Panc1 (cell line): Measurements from ENCODE around the gene DLL1. TPM values are rescaled to one million over a fixed set of nuclear protein-coding genes. Genes with fewer than 3 reads are reported as not detected.

Experiments
- ATAC-seq: fragments of 200-7000 bp; cut with Tn5 transposase; 2 replicates; pipeline ENCODE4 v1.9.1; 2020; ENCODE audit warnings: mild to moderate bottlenecking, moderate library complexity
- BruUV-seq: library from RNA; stranded (reverse); fragments of 400-500 nt; replicated peaks from 2 replicates; lab custom pipeline; 2021; lab: Mats Ljungman, UMichigan
- CTCF ChIA-PET: fragments of 300-600 bp; sonication (Branson Sonifier 250); formaldehyde crosslinking; loops from one replicate; lab custom pipeline; 2022; ENCODE audit warnings: antibody characterized with exemption; lab: Charles Lee
- POLR2A ChIA-PET: fragments of 300-600 bp; sonication (Branson Sonifier 250); formaldehyde crosslinking; loops from one replicate; lab custom pipeline; 2022; ENCODE audit warnings: antibody characterized with exemption; lab: Charles Lee
- DNase-seq: peaks from one replicate; pipeline ENCODE4 v3.0.0-alpha.2; 2010; ENCODE audit warnings: low read depth, low spot score
- H3K27ac ChIP-seq: 2 replicates; pipeline ENCODE4 v1.5.1; 2011; ENCODE audit warnings: mild to moderate bottlenecking, low read length, inconsistent platforms
- H3K27me3 ChIP-seq: fragments of 200-500 bp; sonication (Bioruptor generic); 2 replicates; pipeline ENCODE4 v1.6.0; 2014; ENCODE audit warnings: low read length, inconsistent platforms; ENCODE audit not compliant: control insufficient read depth, insufficient read depth
- H3K36me3 ChIP-seq: fragments of 200-500 bp; sonication (Bioruptor generic); 2 replicates; pipeline ENCODE4 v1.5.1; 2014; ENCODE audit warnings: inconsistent platforms, mild to moderate bottlenecking, low read length, moderate library complexity; ENCODE audit not compliant: control insufficient read depth, insufficient read depth
- H3K4me1 ChIP-seq: 2 replicates; pipeline ENCODE4 v1.5.1; 2011; ENCODE audit warnings: inconsistent platforms, mild to moderate bottlenecking, low read length, moderate library complexity; ENCODE audit not compliant: control insufficient read depth, insufficient read depth
- H3K4me3 ChIP-seq, 2 experiments: 2 replicates each; pipeline ENCODE4 v1.5.1; 2011 to 2012; ENCODE audit warnings: low read depth in 2 of 2, low read length in 2 of 2, mild to moderate bottlenecking in 2 of 2, inconsistent platforms in 1 of 2, moderate library complexity in 1 of 2
- H3K9me3 ChIP-seq: fragments of 200-500 bp; sonication (Bioruptor generic); 2 replicates; pipeline ENCODE4 v1.5.1; 2014; ENCODE audit warnings: low read depth, mild to moderate bottlenecking, inconsistent platforms, low read length, moderate library complexity; ENCODE audit not compliant: control insufficient read depth, insufficient read depth
- POLR2AphosphoS5 ChIP-seq: IDR thresholded peaks from 2 replicates; pipeline ENCODE4 v1.6.1; 2012; ENCODE audit warnings: mild to moderate bottlenecking, low read depth, low read length, moderate library complexity
- SIN3A ChIP-seq: IDR thresholded peaks from 2 replicates; pipeline ENCODE4 v1.6.1; 2012; ENCODE audit warnings: low read depth, mild to moderate bottlenecking, low read length, moderate library complexity, borderline replicate concordance; ENCODE audit not compliant: insufficient read depth
- TCF7L2 ChIP-seq: IDR thresholded peaks from 2 replicates; pipeline ENCODE4 v1.6.1; 2011; ENCODE audit warnings: mild to moderate bottlenecking, low read depth, low read length, inconsistent platforms
- in situ Hi-C: cut with HindIII; loops from 2 replicates; pipeline ENCODE4 v1.10.0; 2016; ENCODE audit warnings: low sequenced_read_pairs, low pct_unique_long_range_greater_than_20kb
- intact Hi-C: fragments of 100-400 bp; cut with micrococcal nuclease; formaldehyde crosslinking; loops from one replicate; pipeline ENCODE4 v1.10.0; 2022; ENCODE audit not compliant: unreplicated experiment
- total RNA-seq: library from RNA; stranded (reverse); gene quantifications from one replicate; pipeline ENCODE4 v1.2.1, GENCODE V29; 2021; ENCODE audit not compliant: unreplicated experiment
- TF ChIP-seq, protein P1 (sequence below): fragments of 450-650 bp; IDR thresholded peaks from 2 replicates; pipeline ENCODE4 v1.5.1; 2017; ENCODE audit warnings: mild to moderate bottlenecking
- TF ChIP-seq, protein P2 (sequence below), 2 experiments: IDR thresholded peaks; 2 replicates each; pipeline ENCODE4 v1.6.1; 2011 to 2012; ENCODE audit warnings: low read depth in 2 of 2, control low read depth in 1 of 2, low read length in 1 of 2, mild to moderate bottlenecking in 1 of 2, moderate library complexity in 1 of 2; ENCODE audit not compliant: insufficient read depth in 1 of 2

The DLL1 gene
- total RNA-seq, 1 experiment from 2014 or later = 2.4 TPM

DNA sequence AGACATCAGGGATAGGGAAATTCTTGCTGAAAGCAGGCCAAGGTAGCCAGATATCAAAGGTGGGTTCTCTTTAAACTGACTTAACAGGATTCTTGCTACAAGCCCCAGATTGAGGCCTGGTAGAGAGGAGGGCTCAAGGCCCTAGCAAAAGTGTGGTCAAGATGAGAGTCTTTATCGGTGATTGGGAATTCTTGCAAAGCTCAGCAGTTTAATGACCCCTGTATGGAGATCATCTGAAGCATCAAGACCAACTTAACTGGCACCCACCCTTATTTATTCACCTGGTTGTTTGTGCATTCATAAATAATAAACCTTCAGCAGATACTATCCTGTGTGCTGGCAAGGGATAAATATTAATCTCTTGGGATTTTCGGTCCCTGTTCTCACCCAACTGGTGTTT is 22.0 kb upstream of the DLL1 start:
- in situ Hi-C loops (no loop called here), intact Hi-C loops (no loop called here)
- Histone ChIP-seq H3K4me3 (no peak overlapping the region), H3K36me3 (peaks cover 6% of the 10 kb centered on the region), H3K27me3 (no peaks in the 10 kb centered on the region), H3K9me3 (no peaks in the 10 kb centered on the region), H3K27ac (no peak overlapping the region), H3K4me1 (peaks cover 23% of the 10 kb centered on the region)
- CTCF ChIA-PET = no interaction called here
- ATAC-seq (no peak), DNase-seq (no peak)
- BruUV-seq = no TSS peak
- TF ChIP-seq POLR2AphosphoS5 (no peak), SIN3A (no peak), TCF7L2 (no peak)
- TF ChIP-seq, protein P1, sequence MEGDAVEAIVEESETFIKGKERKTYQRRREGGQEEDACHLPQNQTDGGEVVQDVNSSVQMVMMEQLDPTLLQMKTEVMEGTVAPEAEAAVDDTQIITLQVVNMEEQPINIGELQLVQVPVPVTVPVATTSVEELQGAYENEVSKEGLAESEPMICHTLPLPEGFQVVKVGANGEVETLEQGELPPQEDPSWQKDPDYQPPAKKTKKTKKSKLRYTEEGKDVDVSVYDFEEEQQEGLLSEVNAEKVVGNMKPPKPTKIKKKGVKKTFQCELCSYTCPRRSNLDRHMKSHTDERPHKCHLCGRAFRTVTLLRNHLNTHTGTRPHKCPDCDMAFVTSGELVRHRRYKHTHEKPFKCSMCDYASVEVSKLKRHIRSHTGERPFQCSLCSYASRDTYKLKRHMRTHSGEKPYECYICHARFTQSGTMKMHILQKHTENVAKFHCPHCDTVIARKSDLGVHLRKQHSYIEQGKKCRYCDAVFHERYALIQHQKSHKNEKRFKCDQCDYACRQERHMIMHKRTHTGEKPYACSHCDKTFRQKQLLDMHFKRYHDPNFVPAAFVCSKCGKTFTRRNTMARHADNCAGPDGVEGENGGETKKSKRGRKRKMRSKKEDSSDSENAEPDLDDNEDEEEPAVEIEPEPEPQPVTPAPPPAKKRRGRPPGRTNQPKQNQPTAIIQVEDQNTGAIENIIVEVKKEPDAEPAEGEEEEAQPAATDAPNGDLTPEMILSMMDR = no peak
- TF ChIP-seq, protein P2, sequence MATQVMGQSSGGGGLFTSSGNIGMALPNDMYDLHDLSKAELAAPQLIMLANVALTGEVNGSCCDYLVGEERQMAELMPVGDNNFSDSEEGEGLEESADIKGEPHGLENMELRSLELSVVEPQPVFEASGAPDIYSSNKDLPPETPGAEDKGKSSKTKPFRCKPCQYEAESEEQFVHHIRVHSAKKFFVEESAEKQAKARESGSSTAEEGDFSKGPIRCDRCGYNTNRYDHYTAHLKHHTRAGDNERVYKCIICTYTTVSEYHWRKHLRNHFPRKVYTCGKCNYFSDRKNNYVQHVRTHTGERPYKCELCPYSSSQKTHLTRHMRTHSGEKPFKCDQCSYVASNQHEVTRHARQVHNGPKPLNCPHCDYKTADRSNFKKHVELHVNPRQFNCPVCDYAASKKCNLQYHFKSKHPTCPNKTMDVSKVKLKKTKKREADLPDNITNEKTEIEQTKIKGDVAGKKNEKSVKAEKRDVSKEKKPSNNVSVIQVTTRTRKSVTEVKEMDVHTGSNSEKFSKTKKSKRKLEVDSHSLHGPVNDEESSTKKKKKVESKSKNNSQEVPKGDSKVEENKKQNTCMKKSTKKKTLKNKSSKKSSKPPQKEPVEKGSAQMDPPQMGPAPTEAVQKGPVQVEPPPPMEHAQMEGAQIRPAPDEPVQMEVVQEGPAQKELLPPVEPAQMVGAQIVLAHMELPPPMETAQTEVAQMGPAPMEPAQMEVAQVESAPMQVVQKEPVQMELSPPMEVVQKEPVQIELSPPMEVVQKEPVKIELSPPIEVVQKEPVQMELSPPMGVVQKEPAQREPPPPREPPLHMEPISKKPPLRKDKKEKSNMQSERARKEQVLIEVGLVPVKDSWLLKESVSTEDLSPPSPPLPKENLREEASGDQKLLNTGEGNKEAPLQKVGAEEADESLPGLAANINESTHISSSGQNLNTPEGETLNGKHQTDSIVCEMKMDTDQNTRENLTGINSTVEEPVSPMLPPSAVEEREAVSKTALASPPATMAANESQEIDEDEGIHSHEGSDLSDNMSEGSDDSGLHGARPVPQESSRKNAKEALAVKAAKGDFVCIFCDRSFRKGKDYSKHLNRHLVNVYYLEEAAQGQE (IDR thresholded peaks at IDR 0.05; ENCODE audit: insufficient read depth in 1 of 2, low read depth in 2 of 2, low read length in 1 of 2) = no peak
- POLR2A ChIA-PET = no interaction called here

DNA sequence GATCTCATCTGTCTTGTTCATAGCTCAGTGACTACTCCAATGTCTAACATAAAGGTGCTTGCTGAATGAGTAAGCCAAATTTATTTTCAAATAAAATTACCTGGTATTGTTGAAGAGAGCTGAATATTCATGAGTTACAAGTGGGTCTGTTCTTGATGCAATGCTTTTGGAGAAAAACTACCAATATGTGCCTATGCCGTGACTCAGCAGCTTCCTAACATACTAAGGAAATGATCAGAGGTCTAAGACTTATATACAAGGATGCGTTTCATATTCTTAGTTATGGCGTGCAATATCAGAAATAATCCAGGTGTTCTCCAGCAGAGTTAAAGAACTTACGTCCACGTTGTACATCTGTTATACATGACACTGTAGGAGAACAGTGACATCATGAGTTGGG is 20.8 kb upstream of the DLL1 start:
- ATAC-seq = no peak
- POLR2A ChIA-PET = no interaction called here
- H3K27ac ChIP-seq = no peak overlapping the region
- H3K9me3 ChIP-seq = no peaks in the 10 kb centered on the region
- CTCF ChIA-PET = no interaction called here
- no peak for DNase-seq
- no peak overlapping the region for H3K4me3 ChIP-seq
- peaks cover 31% of the 10 kb centered on the region for H3K4me1 ChIP-seq
- TF ChIP-seq, protein P2 (IDR thresholded peaks at IDR 0.05; ENCODE audit: insufficient read depth in 1 of 2, low read depth in 2 of 2, low read length in 1 of 2) = no peak
- TF ChIP-seq SIN3A = no peak
- TF ChIP-seq, protein P1 = no peak
- no peak for TF ChIP-seq POLR2AphosphoS5
- TF ChIP-seq TCF7L2 = no peak
- H3K36me3 ChIP-seq = peaks cover 9% of the 10 kb centered on the region
- no peaks in the 10 kb centered on the region for H3K27me3 ChIP-seq
- intact Hi-C loops (no loop called here), in situ Hi-C loops (no loop called here)
- no TSS peak for BruUV-seq
